Measurements from ENCODE around the gene BARD1. TPM values are rescaled to one million over a fixed set of nuclear protein-coding genes. Genes with fewer than 3 reads are reported as not detected.

The BARD1 gene
- 10 to 100 TPM; 11.4 to 18.0 (median 15.1) TPM for total RNA-seq
- 1 to 10 TPM; 2.4 to 3.5 (median 3.2) TPM for polyA plus RNA-seq
- long read RNA-seq, donor 1, full-length matches to known transcripts, result 2 of 2 reads
- long read RNA-seq, donor 1, partial matches to known transcripts, result 0 of 2 reads
- long read RNA-seq, donor 1, other reads (novel, unspliced or antisense), result 0 of 2 reads
- long read RNA-seq, donor 2, partial matches to known transcripts, result 0 of 1 reads
- long read RNA-seq, donor 2, other reads (novel, unspliced or antisense), result 0 of 1 reads

GRCh38 chr2:214808981-214809750 lies at the start of gene BARD1:
Gene BARD1 (minus strand): TSS chr2:214809683. CDS start chr2:214809569, 114 bp downstream.
- WGBS, 5 donors, result 0 to 1% (median 0%) methylated on average over 43 to 76 of the region's 76 CpGs
- intact Hi-C loops (cut with DNase I; ENCODE audit: low total_unique reads), result no loop called here
- Histone ChIP-seq H3K27ac (peak within 1 kb of the TSS; percentile 80 to 95 (median 91)), H3K27me3 (replicated peaks in 1 of 7) (no peaks in the 10 kb centered on the region), H3K4me1 (peaks cover 8 to 52% (median 35%) of the 10 kb centered on the region in 6 donors), H3K36me3 (no peaks in the 10 kb centered on the region), H3K9me3 (no peaks in the 10 kb centered on the region), H3K4me3 (peak within 1 kb of the TSS; percentile 83 to 99 (median 98))
- peak; percentile 86 for DNase-seq
- TF ChIP-seq POLR2A (IDR thresholded peaks at IDR 0.05) (no peak), POLR2AphosphoS5 (IDR thresholded peaks at IDR 0.05) (peak; percentile 69 to 83 (median 77)), CTCF (IDR thresholded peaks at IDR 0.05 in 8 of 11, conservative IDR thresholded peaks at IDR 0.05 in 3 of 11) (peak in 1 of 11 experiments; percentile 27)

GRCh38 chr2:214856137-214856536 lies 46.7 kb upstream of the BARD1 start:
- Histone ChIP-seq H3K4me1 (no peaks in the 10 kb centered on the region), H3K9me3 (no peaks in the 10 kb centered on the region), H3K4me3 (no peak overlapping the region), H3K27ac (no peak overlapping the region), H3K36me3 (no peaks in the 10 kb centered on the region), H3K27me3 (replicated peaks in 1 of 7) (no peaks in the 10 kb centered on the region)
- intact Hi-C loops (cut with DNase I; ENCODE audit: low total_unique reads), result no loop called here
- TF ChIP-seq POLR2A (IDR thresholded peaks at IDR 0.05) (no peak), POLR2AphosphoS5 (IDR thresholded peaks at IDR 0.05) (no peak), CTCF (IDR thresholded peaks at IDR 0.05 in 8 of 11, conservative IDR thresholded peaks at IDR 0.05 in 3 of 11) (no peak)
- WGBS, 5 donors, result 67 to 83% (median 77%) methylated on average over 3 of the region's 3 CpGs
- DNase-seq, result no peak

GRCh38 chr2:214853906-214854305 lies 44.4 kb upstream of the BARD1 start:
- Histone ChIP-seq H3K4me1 (no peaks in the 10 kb centered on the region), H3K9me3 (no peaks in the 10 kb centered on the region), H3K4me3 (no peak overlapping the region), H3K27ac (no peak overlapping the region), H3K36me3 (no peaks in the 10 kb centered on the region), H3K27me3 (replicated peaks in 1 of 7) (no peaks in the 10 kb centered on the region)
- WGBS, 5 donors, result 54 to 79% (median 69%) methylated on average over 2 of the region's 2 CpGs
- DNase-seq, result no peak
- intact Hi-C loops (cut with DNase I; ENCODE audit: low total_unique reads), result no loop called here
- TF ChIP-seq POLR2A (IDR thresholded peaks at IDR 0.05), result no peak
- TF ChIP-seq POLR2AphosphoS5 (IDR thresholded peaks at IDR 0.05), result peak in 1 of 3 donors; percentile 26

GRCh38 chr2:214843823-214844222 lies 34.3 kb upstream of the BARD1 start:
- Histone ChIP-seq H3K4me1 (no peaks in the 10 kb centered on the region), H3K27ac (no peak overlapping the region)
- 89 to 97% (median 92%) methylated on average over 2 of the region's 2 CpGs for WGBS, 5 donors

GRCh38 chr2:214839464-214839863 lies 30.0 kb upstream of the BARD1 start:
- H3K4me1 ChIP-seq, result no peaks in the 10 kb centered on the region
- H3K4me3 ChIP-seq, result no peak overlapping the region
- H3K27me3 ChIP-seq (replicated peaks in 1 of 7), result no peaks in the 10 kb centered on the region
- no peak for DNase-seq
- H3K27ac ChIP-seq, result no peak overlapping the region
- intact Hi-C loops (cut with DNase I; ENCODE audit: low total_unique reads), result no loop called here
- H3K9me3 ChIP-seq, result peaks cover 0 to 13% (median 6%) of the 10 kb centered on the region in 8 donors
- H3K36me3 ChIP-seq, result no peaks in the 10 kb centered on the region
- 69 to 85% (median 78%) methylated on average over 2 of the region's 2 CpGs for WGBS, 5 donors
- TF ChIP-seq POLR2A (IDR thresholded peaks at IDR 0.05), result no peak
- no peak for TF ChIP-seq POLR2AphosphoS5 (IDR thresholded peaks at IDR 0.05)
- no peak for TF ChIP-seq CTCF (IDR thresholded peaks at IDR 0.05 in 8 of 11, conservative IDR thresholded peaks at IDR 0.05 in 3 of 11)

More at GRCh38 chr2:214843823-214844222, 34.3 kb upstream of the BARD1 start:
- Histone ChIP-seq H3K36me3 (no peaks in the 10 kb centered on the region), H3K4me3 (no peak overlapping the region), H3K27me3 (replicated peaks in 1 of 7) (no peaks in the 10 kb centered on the region), H3K9me3 (peaks cover 0 to 13% (median 6%) of the 10 kb centered on the region in 8 donors)
- no peak for DNase-seq
- TF ChIP-seq POLR2A (IDR thresholded peaks at IDR 0.05), result no peak
- intact Hi-C loops (cut with DNase I; ENCODE audit: low total_unique reads), result no loop called here
